Subcutaneous adipose tissue (tissue), 4 donors: ENCODE results near the gene CALD1. TPM values are rescaled to one million over a fixed set of nuclear protein-coding genes. Genes with fewer than 3 reads are reported as not detected.

Experiments used
- total RNA-seq, 4 donors: library from RNA; depleted of rRNA; stranded (reverse); fragments of >200 nt; gene quantifications; one replicate each; pipeline ENCODE4 v1.1.0, GENCODE V29; 2016
- TF ChIP-seq, protein P1 (sequence below): fragments of 450-650 bp; IDR thresholded peaks from one replicate; pipeline ENCODE4 v1.5.1; 2016; ENCODE audit warnings: low read depth, mild to moderate bottlenecking, control low read depth, antibody characterized with exemption, moderate library complexity

The CALD1 gene
- total RNA-seq, 4 donors from 2014 or later = 142 to 278 (median 240) TPM

DNA sequence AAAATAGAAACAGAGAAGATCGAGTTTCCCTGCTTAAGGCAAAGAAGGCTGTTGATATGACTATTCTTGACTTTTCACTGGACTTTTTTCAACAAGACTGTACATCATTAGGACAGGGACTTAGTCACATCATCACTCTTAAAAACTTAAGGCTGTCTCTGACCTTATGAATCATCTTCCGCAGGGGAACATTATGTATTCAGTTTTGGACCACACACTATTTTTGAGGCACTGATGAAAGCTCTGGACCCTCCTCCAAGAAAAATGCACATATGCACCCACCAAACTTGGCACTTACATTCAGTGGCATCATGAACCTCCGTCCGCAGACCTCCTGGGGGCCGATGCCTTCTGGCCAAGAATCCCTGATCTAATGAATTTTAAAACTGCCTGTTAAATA lies 96.4 kb downstream of the CALD1 start:
- TF ChIP-seq, protein P1, sequence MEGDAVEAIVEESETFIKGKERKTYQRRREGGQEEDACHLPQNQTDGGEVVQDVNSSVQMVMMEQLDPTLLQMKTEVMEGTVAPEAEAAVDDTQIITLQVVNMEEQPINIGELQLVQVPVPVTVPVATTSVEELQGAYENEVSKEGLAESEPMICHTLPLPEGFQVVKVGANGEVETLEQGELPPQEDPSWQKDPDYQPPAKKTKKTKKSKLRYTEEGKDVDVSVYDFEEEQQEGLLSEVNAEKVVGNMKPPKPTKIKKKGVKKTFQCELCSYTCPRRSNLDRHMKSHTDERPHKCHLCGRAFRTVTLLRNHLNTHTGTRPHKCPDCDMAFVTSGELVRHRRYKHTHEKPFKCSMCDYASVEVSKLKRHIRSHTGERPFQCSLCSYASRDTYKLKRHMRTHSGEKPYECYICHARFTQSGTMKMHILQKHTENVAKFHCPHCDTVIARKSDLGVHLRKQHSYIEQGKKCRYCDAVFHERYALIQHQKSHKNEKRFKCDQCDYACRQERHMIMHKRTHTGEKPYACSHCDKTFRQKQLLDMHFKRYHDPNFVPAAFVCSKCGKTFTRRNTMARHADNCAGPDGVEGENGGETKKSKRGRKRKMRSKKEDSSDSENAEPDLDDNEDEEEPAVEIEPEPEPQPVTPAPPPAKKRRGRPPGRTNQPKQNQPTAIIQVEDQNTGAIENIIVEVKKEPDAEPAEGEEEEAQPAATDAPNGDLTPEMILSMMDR = no peak

DNA sequence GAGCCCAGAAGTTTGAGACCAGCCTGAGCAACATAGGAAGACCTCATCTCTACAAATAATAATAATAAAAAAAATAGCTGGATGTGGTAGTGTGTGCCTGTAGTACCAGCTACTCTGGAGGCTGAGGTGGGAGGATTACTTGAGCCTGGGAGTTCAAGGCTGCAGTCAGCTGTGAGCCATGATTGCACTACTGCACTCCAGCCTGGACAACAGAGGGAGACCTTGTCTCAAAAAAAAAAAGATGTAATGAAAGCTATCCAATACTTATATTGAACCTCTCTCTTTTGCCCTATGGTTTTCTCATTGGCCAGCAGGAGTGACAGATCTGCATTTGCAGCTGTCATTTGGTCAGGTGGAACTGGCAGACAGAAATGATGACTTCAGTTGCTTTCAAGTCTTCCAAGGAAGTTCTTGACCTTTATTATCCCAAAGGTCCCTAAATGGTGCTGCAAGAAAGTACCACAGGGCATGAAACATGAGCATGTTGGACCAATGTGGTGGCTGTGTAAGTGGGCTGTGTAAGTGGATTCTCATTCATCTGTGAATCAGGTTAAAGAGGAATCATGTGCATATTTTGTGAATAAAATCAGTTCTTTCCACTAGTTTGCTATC lies 99.4 kb downstream of the CALD1 start:
- TF ChIP-seq, protein P1 = no peak

GRCh38 chr7:134879815-134880475 lies 100.5 kb downstream of the CALD1 start:
- TF ChIP-seq, protein P1 = no peak

- TF ChIP-seq, protein P1 = no peak
These were observed 103.0 kb downstream of the CALD1 start for GRCh38 chr7:134882481-134882880.

DNA sequence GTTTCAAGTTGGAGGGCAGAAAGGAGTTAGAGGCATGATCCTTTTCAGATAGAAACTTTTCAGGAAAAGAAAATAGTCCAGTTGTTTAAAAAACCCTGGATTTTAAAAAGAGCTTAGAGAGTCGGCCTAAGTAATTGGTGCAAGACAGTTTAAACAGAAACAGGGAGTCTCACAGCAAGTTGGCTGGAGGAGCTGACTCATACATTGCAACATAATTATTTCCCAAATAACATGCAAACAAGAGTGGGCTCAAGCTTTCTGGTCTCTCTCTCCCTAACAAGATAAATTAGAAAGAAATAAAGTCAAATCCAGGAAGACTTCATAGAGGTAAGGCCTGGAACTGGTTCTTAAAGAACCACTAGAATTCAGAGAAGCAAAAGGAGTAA lies 106.5 kb downstream of the CALD1 start:
- TF ChIP-seq, protein P1 = no peak

DNA sequence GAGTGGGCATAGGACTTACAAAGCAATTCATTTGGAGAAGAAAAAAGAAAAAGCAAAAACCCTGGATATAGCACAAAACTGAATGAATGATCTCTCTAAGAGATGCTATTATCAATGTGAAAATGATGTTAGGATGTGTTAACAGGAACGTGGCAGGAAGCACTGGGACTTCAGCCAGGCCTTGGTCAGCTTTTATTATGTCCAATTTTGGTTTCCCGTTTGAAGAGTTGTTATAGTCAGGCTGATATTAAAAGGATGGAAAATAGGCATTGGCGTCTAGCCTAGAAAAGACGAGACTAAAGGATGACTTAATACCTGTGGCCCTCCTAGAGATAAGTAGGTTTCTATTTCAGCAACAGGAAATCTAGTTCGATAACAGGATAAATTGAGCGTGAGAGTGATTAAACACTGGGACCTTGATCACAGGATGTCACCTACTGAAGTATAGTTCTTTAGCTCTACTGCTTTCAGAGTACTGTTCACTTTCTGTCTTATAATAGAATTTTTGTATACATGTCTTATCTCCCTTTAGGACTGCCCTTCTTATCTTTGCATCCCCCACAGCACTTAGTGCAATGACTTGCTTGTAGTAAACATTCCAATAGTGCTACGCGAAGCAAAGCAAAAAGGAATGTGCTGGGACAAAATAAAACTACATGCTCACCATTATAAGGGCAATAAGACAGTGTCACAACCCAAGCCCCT lies 107.1 kb downstream of the CALD1 start:
- TF ChIP-seq, protein P1 = no peak

GRCh38 chr7:134887523-134887922 lies 108.1 kb downstream of the CALD1 start:
- TF ChIP-seq, protein P1 = no peak
